Kidney epithelial cell (primary cell): ENCODE results near the gene ASB13. TPM values are rescaled to one million over a fixed set of nuclear protein-coding genes. Genes with fewer than 3 reads are reported as not detected.

Source experiments
- DNase-seq: peaks from one replicate; pipeline ENCODE4 v3.0.0-alpha.2; 2010; ENCODE audit warnings: low read depth
- H3K27me3 ChIP-seq: 2 replicates; pipeline ENCODE4 v1.6.0; 2011; ENCODE audit warnings: low read length; ENCODE audit not compliant: control insufficient read depth, insufficient read depth
- H3K36me3 ChIP-seq: 2 replicates; pipeline ENCODE4 v1.5.1; 2011; ENCODE audit warnings: low read length; ENCODE audit not compliant: control insufficient read depth, insufficient read depth
- H3K4me3 ChIP-seq: 2 replicates; pipeline ENCODE4 v1.5.1; 2011; ENCODE audit warnings: low read depth, mild to moderate bottlenecking, control low read depth, low read length
- CTCF ChIP-seq: IDR thresholded peaks from 2 replicates; pipeline ENCODE4 v1.5.1; 2011; ENCODE audit warnings: mild to moderate bottlenecking, moderate library complexity, low read length, control low read depth, inconsistent platforms; ENCODE audit not compliant: insufficient read depth, poor library complexity, severe bottlenecking
- total RNA-seq: library from RNA; depleted of rRNA; stranded (reverse); fragments of >200 nt; gene quantifications from 2 replicates; pipeline ENCODE4 v1.2.3, GENCODE V29; 2015

Gene ASB13
- total RNA-seq, 1 donor from 2014 or later: 17.3 TPM

GRCh38 chr10:5679606-5680005 lies 13.2 kb upstream of the ASB13 start:
- Histone ChIP-seq H3K4me3 (no peak overlapping the region), H3K36me3 (no peaks in the 10 kb centered on the region), H3K27me3 (no peaks in the 10 kb centered on the region)
- no peak for TF ChIP-seq CTCF
- DNase-seq: no peak

GRCh38 chr10:5679037-5679435 lies 12.6 kb upstream of the ASB13 start:
- no peak overlapping the region for H3K4me3 ChIP-seq
- no peaks in the 10 kb centered on the region for H3K36me3 ChIP-seq
- no peak for DNase-seq
- TF ChIP-seq CTCF: no peak
- H3K27me3 ChIP-seq: no peaks in the 10 kb centered on the region

GRCh38 chr10:5678397-5679036 lies 12.1 kb upstream of the ASB13 start:
- DNase-seq: no peak
- TF ChIP-seq CTCF: no peak
- Histone ChIP-seq H3K4me3 (no peak overlapping the region), H3K36me3 (no peaks in the 10 kb centered on the region), H3K27me3 (no peaks in the 10 kb centered on the region)

- DNase-seq: no peak
- TF ChIP-seq CTCF: no peak
- H3K4me3 ChIP-seq: no peak overlapping the region
- H3K27me3 ChIP-seq: no peaks in the 10 kb centered on the region
- no peaks in the 10 kb centered on the region for H3K36me3 ChIP-seq
Measured at GRCh38 chr10:5670662-5671375, 4.4 kb upstream of the ASB13 start.

- DNase-seq: no peak
Measured at GRCh38 chr10:5669604-5670003, 3.2 kb upstream of the ASB13 start.

More at GRCh38 chr10:5669604-5670003, 3.2 kb upstream of the ASB13 start:
- Histone ChIP-seq H3K27me3 (no peaks in the 10 kb centered on the region), H3K36me3 (no peaks in the 10 kb centered on the region), H3K4me3 (no peak overlapping the region)
- no peak for TF ChIP-seq CTCF
